NCI-H146 treated with DMSO at 0.1 percent for 48 hours (cell line): ENCODE results near the gene TMEM53.
A peak's percentile ranks its signal among the peaks of the same experiment; 100 is the strongest.

Experiments used
- DNase-seq: peaks from one replicate; lab custom pipeline; 2025; ENCODE audit not compliant: unreplicated experiment; lab: John Stamatoyannopoulos, UW

TMEM53 gene

GRCh38 chr1:44648529-44649250, 25.6 kb downstream of the TMEM53 start:
- no peak for DNase-seq

GRCh38 chr1:44647896-44648295, 26.4 kb downstream of the TMEM53 start:
- DNase-seq: no peak

GRCh38 chr1:44646261-44647110, 27.8 kb downstream of the TMEM53 start:
- DNase-seq: no peak

GRCh38 chr1:44645476-44646244, 28.6 kb downstream of the TMEM53 start:
- no peak for DNase-seq

- DNase-seq: no peak
These were observed 29.5 kb downstream of the TMEM53 start for GRCh38 chr1:44644806-44645205.

- peak; percentile 67 for DNase-seq
These were observed 30.5 kb downstream of the TMEM53 start for GRCh38 chr1:44643721-44644334.

- no peak for DNase-seq
These were observed 31.4 kb downstream of the TMEM53 start for GRCh38 chr1:44642925-44643324.

GRCh38 chr1:44642255-44642654, 32.0 kb downstream of the TMEM53 start:
- DNase-seq: no peak

GRCh38 chr1:44641126-44642102, 32.9 kb downstream of the TMEM53 start:
- DNase-seq: no peak

GRCh38 chr1:44640200-44640853, 34.0 kb downstream of the TMEM53 start:
- peak; percentile 83 for DNase-seq

- no peak for DNase-seq
These were observed 36.4 kb downstream of the TMEM53 start for GRCh38 chr1:44637702-44638411.

- no peak for DNase-seq
These were observed 37.3 kb downstream of the TMEM53 start for GRCh38 chr1:44636688-44637598.

GRCh38 chr1:44636083-44636687, 38.1 kb downstream of the TMEM53 start:
- no peak for DNase-seq

GRCh38 chr1:44635439-44635838, 38.8 kb downstream of the TMEM53 start:
- DNase-seq: no peak

GRCh38 chr1:44634606-44635189, 39.6 kb downstream of the TMEM53 start:
- no peak for DNase-seq

- no peak for DNase-seq
These were observed 41.7 kb downstream of the TMEM53 start for GRCh38 chr1:44632598-44632997.
